ENCODE data around the gene CAMK1D.

The CAMK1D gene

DNA sequence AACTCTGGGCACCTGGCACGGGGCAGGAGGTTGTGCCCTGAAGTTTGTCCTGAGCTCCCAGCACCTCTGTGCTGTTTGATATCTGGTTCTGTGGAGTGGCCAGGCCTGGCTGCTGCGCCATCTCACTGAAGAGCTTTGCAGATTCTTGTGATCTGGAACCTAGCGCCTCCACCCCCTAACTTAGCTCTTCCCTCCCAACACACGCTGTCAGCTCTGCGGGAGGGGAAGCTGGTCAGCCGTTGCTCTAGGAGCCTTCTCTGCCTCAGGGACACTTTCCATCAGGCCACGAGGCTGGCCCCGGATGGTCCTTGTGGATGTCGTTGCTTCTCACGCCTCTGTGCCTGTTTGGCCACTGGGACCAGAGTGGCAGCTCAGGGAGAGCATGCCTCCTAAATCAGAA, 438.9 kb downstream of the CAMK1D start:
- Histone ChIP-seq H3K4me1 (ENCODE audit: insufficient read depth, low read length) (no peaks in the 10 kb centered on the region), H3K9me3 (ENCODE audit: insufficient read depth, low read length, severe bottlenecking) (no peaks in the 10 kb centered on the region), H3K27me3 (ENCODE audit: insufficient read depth, low read length, poor library complexity) (no peaks in the 10 kb centered on the region), H3K27ac (ENCODE audit: low read length) (no peak overlapping the region), H3K79me2 (ENCODE audit: insufficient read depth, low read length) (no peaks in the 10 kb centered on the region), H3K4me2 (ENCODE audit: insufficient read depth, low read length) (no peak overlapping the region), H4K20me1 (ENCODE audit: insufficient read depth, low read length) (no peaks in the 10 kb centered on the region), H3K4me3 (ENCODE audit: low read depth in 1 of 2, low read length in 2 of 2) (no peak overlapping the region), H3K9ac (ENCODE audit: low read depth, low read length) (no peak overlapping the region), H3K36me3 (ENCODE audit: insufficient read depth, low read length) (no peaks in the 10 kb centered on the region), H2AFZ (ENCODE audit: low read depth, low read length) (no peak overlapping the region)
- no peak for TF ChIP-seq EZH2 (IDR thresholded peaks at IDR 0.05; ENCODE audit: borderline replicate concordance, low read depth, low read length, severe bottlenecking)
- TF ChIP-seq, protein P1, sequence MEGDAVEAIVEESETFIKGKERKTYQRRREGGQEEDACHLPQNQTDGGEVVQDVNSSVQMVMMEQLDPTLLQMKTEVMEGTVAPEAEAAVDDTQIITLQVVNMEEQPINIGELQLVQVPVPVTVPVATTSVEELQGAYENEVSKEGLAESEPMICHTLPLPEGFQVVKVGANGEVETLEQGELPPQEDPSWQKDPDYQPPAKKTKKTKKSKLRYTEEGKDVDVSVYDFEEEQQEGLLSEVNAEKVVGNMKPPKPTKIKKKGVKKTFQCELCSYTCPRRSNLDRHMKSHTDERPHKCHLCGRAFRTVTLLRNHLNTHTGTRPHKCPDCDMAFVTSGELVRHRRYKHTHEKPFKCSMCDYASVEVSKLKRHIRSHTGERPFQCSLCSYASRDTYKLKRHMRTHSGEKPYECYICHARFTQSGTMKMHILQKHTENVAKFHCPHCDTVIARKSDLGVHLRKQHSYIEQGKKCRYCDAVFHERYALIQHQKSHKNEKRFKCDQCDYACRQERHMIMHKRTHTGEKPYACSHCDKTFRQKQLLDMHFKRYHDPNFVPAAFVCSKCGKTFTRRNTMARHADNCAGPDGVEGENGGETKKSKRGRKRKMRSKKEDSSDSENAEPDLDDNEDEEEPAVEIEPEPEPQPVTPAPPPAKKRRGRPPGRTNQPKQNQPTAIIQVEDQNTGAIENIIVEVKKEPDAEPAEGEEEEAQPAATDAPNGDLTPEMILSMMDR (IDR thresholded peaks at IDR 0.05; ENCODE audit: borderline replicate concordance, extremely low read depth, low read length, poor library complexity, severe bottlenecking), result no peak
- ATAC-seq (ENCODE audit: insufficient read depth, low read depth) (no peak), DNase-seq (no peak)

DNA sequence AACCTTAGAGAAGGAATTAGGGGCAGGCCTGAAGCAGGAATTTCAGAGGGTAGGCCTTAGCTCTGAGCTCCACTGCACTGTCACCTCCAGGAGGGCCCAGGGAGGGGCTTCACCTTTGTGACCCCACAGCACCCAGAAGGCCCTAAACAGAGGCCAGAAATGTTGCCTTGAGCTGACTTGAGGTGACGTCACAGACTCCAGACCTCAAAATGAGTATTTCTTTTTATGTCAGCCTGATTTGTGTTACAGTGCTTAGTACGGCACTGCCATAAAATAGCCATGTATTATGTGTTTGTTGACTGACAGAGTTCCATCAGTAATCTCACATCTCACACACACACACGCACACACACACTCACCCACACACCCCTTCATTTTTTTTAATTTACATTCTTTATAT, 440.9 kb downstream of the CAMK1D start:
- H3K4me2 ChIP-seq (ENCODE audit: insufficient read depth, low read length), result no peak overlapping the region
- H3K36me3 ChIP-seq (ENCODE audit: insufficient read depth, low read length), result no peaks in the 10 kb centered on the region
- H3K27me3 ChIP-seq (ENCODE audit: insufficient read depth, low read length, poor library complexity), result no peaks in the 10 kb centered on the region
- no peaks in the 10 kb centered on the region for H3K79me2 ChIP-seq (ENCODE audit: insufficient read depth, low read length)
- H4K20me1 ChIP-seq (ENCODE audit: insufficient read depth, low read length), result no peaks in the 10 kb centered on the region
- H3K4me3 ChIP-seq (ENCODE audit: low read depth in 1 of 2, low read length in 2 of 2), result no peak overlapping the region
- no peaks in the 10 kb centered on the region for H3K4me1 ChIP-seq (ENCODE audit: insufficient read depth, low read length)
- no peak overlapping the region for H3K9ac ChIP-seq (ENCODE audit: low read depth, low read length)
- H2AFZ ChIP-seq (ENCODE audit: low read depth, low read length), result no peak overlapping the region
- H3K27ac ChIP-seq (ENCODE audit: low read length), result no peak overlapping the region
- H3K9me3 ChIP-seq (ENCODE audit: insufficient read depth, low read length, severe bottlenecking), result no peaks in the 10 kb centered on the region
- no peak for ATAC-seq (ENCODE audit: insufficient read depth, low read depth)
- no peak for TF ChIP-seq EZH2 (IDR thresholded peaks at IDR 0.05; ENCODE audit: borderline replicate concordance, low read depth, low read length, severe bottlenecking)
- DNase-seq, result no peak

DNA sequence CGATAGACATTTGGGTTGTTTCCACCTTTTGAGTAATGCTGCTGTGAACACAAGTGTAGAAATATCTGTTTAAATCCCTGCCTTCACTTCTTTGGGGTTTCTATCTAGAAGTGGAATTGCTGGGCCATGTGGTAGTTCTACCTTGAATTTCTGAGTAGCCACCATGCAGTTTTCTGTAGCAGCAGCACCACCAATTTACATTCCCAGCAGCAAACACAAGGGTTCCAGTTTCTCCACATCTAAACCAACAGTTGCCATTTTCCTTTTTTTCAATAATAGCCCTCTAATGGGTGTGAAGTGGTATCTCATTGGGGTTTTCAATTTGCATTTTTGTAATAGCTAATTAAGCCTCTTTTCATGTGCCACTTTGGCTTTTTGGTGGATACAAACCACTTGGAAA, 442.4 kb downstream of the CAMK1D start:
- no peaks in the 10 kb centered on the region for H3K9me3 ChIP-seq (ENCODE audit: insufficient read depth, low read length, severe bottlenecking)
- no peak overlapping the region for H3K9ac ChIP-seq (ENCODE audit: low read depth, low read length)
- no peaks in the 10 kb centered on the region for H4K20me1 ChIP-seq (ENCODE audit: insufficient read depth, low read length)
- TF ChIP-seq, protein P1 (IDR thresholded peaks at IDR 0.05; ENCODE audit: borderline replicate concordance, extremely low read depth, low read length, poor library complexity, severe bottlenecking), result no peak
- TF ChIP-seq EZH2 (IDR thresholded peaks at IDR 0.05; ENCODE audit: borderline replicate concordance, low read depth, low read length, severe bottlenecking), result no peak
- no peak for DNase-seq
- no peaks in the 10 kb centered on the region for H3K4me1 ChIP-seq (ENCODE audit: insufficient read depth, low read length)
- H3K27me3 ChIP-seq (ENCODE audit: insufficient read depth, low read length, poor library complexity), result no peaks in the 10 kb centered on the region
- no peak overlapping the region for H3K4me2 ChIP-seq (ENCODE audit: insufficient read depth, low read length)
- H3K36me3 ChIP-seq (ENCODE audit: insufficient read depth, low read length), result no peaks in the 10 kb centered on the region
- no peak overlapping the region for H2AFZ ChIP-seq (ENCODE audit: low read depth, low read length)
- no peak for ATAC-seq (ENCODE audit: insufficient read depth, low read depth)
- H3K79me2 ChIP-seq (ENCODE audit: insufficient read depth, low read length), result no peaks in the 10 kb centered on the region
- H3K4me3 ChIP-seq (ENCODE audit: low read depth in 1 of 2, low read length in 2 of 2), result no peak overlapping the region
- H3K27ac ChIP-seq (ENCODE audit: low read length), result no peak overlapping the region

DNA sequence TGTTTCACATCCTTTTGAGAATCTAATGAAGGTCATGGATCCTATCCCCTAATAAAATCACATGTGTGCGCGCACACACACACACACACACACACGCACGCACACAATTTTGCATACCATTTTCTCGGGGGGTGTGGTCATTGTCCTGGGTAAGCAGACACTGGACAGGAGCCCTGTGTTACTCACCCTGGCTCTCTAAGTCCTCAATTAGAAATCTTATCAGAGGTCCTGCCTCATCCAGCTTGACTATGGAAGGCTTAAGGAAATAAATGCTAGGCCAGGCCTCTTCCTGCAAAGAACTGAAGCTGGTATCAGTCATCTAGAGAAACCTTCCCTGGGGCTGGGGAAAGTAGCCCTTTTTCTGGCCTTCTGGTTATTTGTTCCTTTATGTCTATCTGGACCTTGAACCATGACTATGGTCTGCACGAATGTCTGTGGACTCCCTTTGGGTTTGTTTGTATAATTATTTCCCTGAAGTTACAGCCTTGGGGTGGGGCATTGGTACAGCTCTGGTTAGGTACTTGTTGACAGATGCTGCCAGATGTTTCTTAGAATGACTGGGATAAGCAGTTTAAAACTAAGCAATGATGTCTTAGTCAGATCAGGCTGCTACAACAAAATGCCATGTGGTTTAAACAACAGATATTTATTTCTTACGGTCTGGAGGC, 443.7 kb downstream of the CAMK1D start:
- H3K4me2 ChIP-seq (ENCODE audit: insufficient read depth, low read length), result no peak overlapping the region
- H3K79me2 ChIP-seq (ENCODE audit: insufficient read depth, low read length), result no peaks in the 10 kb centered on the region
- no peaks in the 10 kb centered on the region for H3K36me3 ChIP-seq (ENCODE audit: insufficient read depth, low read length)
- no peaks in the 10 kb centered on the region for H3K4me1 ChIP-seq (ENCODE audit: insufficient read depth, low read length)
- ATAC-seq (ENCODE audit: insufficient read depth, low read depth) (no peak), DNase-seq (no peak)
- TF ChIP-seq, protein P1 (IDR thresholded peaks at IDR 0.05; ENCODE audit: borderline replicate concordance, extremely low read depth, low read length, poor library complexity, severe bottlenecking), result no peak
- no peak for TF ChIP-seq EZH2 (IDR thresholded peaks at IDR 0.05; ENCODE audit: borderline replicate concordance, low read depth, low read length, severe bottlenecking)
- no peak overlapping the region for H3K27ac ChIP-seq (ENCODE audit: low read length)
- no peaks in the 10 kb centered on the region for H3K27me3 ChIP-seq (ENCODE audit: insufficient read depth, low read length, poor library complexity)
- no peaks in the 10 kb centered on the region for H4K20me1 ChIP-seq (ENCODE audit: insufficient read depth, low read length)
- no peaks in the 10 kb centered on the region for H3K9me3 ChIP-seq (ENCODE audit: insufficient read depth, low read length, severe bottlenecking)
- H2AFZ ChIP-seq (ENCODE audit: low read depth, low read length), result no peak overlapping the region
- H3K9ac ChIP-seq (ENCODE audit: low read depth, low read length), result no peak overlapping the region
- H3K4me3 ChIP-seq (ENCODE audit: low read depth in 1 of 2, low read length in 2 of 2), result no peak overlapping the region

Measured in DND-41 (cell line).